IMR-90 (cell line): ENCODE data around the gene ZNF618. TPM values are rescaled to one million over a fixed set of nuclear protein-coding genes. Genes with fewer than 3 reads are reported as not detected.

Source experiments
- ATAC-seq: fragments of 200-7000 bp; cut with Tn5 transposase; 2 replicates; pipeline ENCODE4 v1.9.1; 2020; ENCODE audit warnings: low read depth, mild to moderate bottlenecking, moderate library complexity
- BruUV-seq: library from RNA; stranded (reverse); fragments of 400-500 nt; replicated peaks from 2 replicates; lab custom pipeline; 2021; lab: Mats Ljungman, UMichigan
- CTCF ChIA-PET: fragments of 300-600 bp; formaldehyde crosslinking; extraction: SDS; loops from one replicate; lab custom pipeline; 2021; ENCODE audit warnings: antibody characterized with exemption; lab: Yijun Ruan, JAX
- POLR2A ChIA-PET: fragments of 300-600 bp; sonication (Branson Sonifier 250); formaldehyde crosslinking; loops from one replicate; lab custom pipeline; 2022; ENCODE audit warnings: antibody characterized with exemption; ENCODE audit not compliant: unreplicated experiment; lab: Charles Lee
- DNase-seq: peaks from one replicate; pipeline ENCODE4 v3.0.0; 2013
- H2AFZ ChIP-seq: replicated peaks from 2 replicates; pipeline ENCODE3; 2013; ENCODE audit warnings: low read length, mild to moderate bottlenecking; ENCODE audit not compliant: poor library complexity
- H2AK5ac ChIP-seq: 2 replicates; pipeline ENCODE4 v1.6.1; 2013; ENCODE audit warnings: low read depth, low read length, inconsistent platforms
- H2AK9ac ChIP-seq: replicated peaks from 2 replicates; pipeline ENCODE3; 2013; ENCODE audit warnings: mild to moderate bottlenecking, low read depth, low read length, moderate library complexity; ENCODE audit not compliant: poor library complexity
- H2BK120ac ChIP-seq: 2 replicates; pipeline ENCODE4 v1.6.1; 2013; ENCODE audit warnings: low read depth, low read length, inconsistent platforms
- H2BK15ac ChIP-seq: 3 replicates; pipeline ENCODE4 v1.6.1; 2013; ENCODE audit warnings: low read depth, low read length, inconsistent platforms
- H2BK20ac ChIP-seq: 2 replicates; pipeline ENCODE4 v1.6.1; 2013; ENCODE audit warnings: low read depth, mild to moderate bottlenecking, inconsistent platforms, low read length, moderate library complexity
- H2BK5ac ChIP-seq: 2 replicates; pipeline ENCODE4 v1.6.1; 2013; ENCODE audit warnings: mild to moderate bottlenecking, low read depth, low read length, inconsistent platforms; ENCODE audit not compliant: poor library complexity, severe bottlenecking
- H3K14ac ChIP-seq: replicated peaks from 2 replicates; pipeline ENCODE4 v1.6.1; 2013; ENCODE audit warnings: low read depth, low read length, inconsistent platforms
- H3K18ac ChIP-seq: 2 replicates; pipeline ENCODE4 v1.6.1; 2013; ENCODE audit warnings: low read depth, low read length, control low read depth
- H3K23ac ChIP-seq: 2 replicates; pipeline ENCODE4 v1.6.1; 2013; ENCODE audit warnings: low read depth, low read length, inconsistent platforms
- H3K27ac ChIP-seq: 2 replicates; pipeline ENCODE4 v1.5.1; 2013; ENCODE audit warnings: mild to moderate bottlenecking, control low read depth, low read length; ENCODE audit not compliant: insufficient read depth
- H3K27me3 ChIP-seq: 2 replicates; pipeline ENCODE4 v1.6.1; 2013; ENCODE audit warnings: low read length; ENCODE audit not compliant: control insufficient read depth, insufficient read depth
- H3K36me3 ChIP-seq: 2 replicates; pipeline ENCODE4 v1.6.1; 2013; ENCODE audit warnings: low read length, mixed read lengths; ENCODE audit not compliant: control insufficient read depth, insufficient read depth
- H3K4ac ChIP-seq: 2 replicates; pipeline ENCODE4 v1.6.1; 2013; ENCODE audit warnings: low read depth, low read length, inconsistent platforms
- H3K4me1 ChIP-seq: 2 replicates; pipeline ENCODE4 v1.6.1; 2013; ENCODE audit warnings: low read length, mixed read lengths; ENCODE audit not compliant: control insufficient read depth, insufficient read depth
- H3K4me2 ChIP-seq: 2 replicates; pipeline ENCODE4 v1.6.1; 2013; ENCODE audit warnings: low read depth, mild to moderate bottlenecking, control low read depth, low read length, moderate library complexity
- H3K4me3 ChIP-seq: 2 replicates; pipeline ENCODE4 v1.5.1; 2013; ENCODE audit warnings: low read depth, mild to moderate bottlenecking, control low read depth, low read length, moderate library complexity; ENCODE audit not compliant: insufficient read depth
- H3K56ac ChIP-seq: 2 replicates; pipeline ENCODE4 v1.6.1; 2013; ENCODE audit warnings: low read length, inconsistent platforms; ENCODE audit not compliant: insufficient read depth; ENCODE audit errors: extremely low read depth
- H3K79me1 ChIP-seq, 2 experiments: 2 replicates each; pipeline ENCODE4 v1.6.1; 2013; ENCODE audit warnings: low read length in 2 of 2, inconsistent platforms in 1 of 2, low read depth in 1 of 2
- H3K9ac ChIP-seq: 2 replicates; pipeline ENCODE4 v1.6.1; 2013; ENCODE audit warnings: low read depth, low read length, control low read depth
- H3K9me1 ChIP-seq: 2 replicates; pipeline ENCODE4 v1.6.1; 2013; ENCODE audit warnings: low read length, inconsistent platforms; ENCODE audit not compliant: insufficient read depth
- H3K9me3 ChIP-seq: 2 replicates; pipeline ENCODE4 v1.6.1; 2013; ENCODE audit warnings: low read length; ENCODE audit not compliant: control insufficient read depth, insufficient read depth
- H4K20me1 ChIP-seq: 2 replicates; pipeline ENCODE4 v1.6.1; 2013; ENCODE audit warnings: low read length, inconsistent platforms; ENCODE audit not compliant: insufficient read depth
- H4K5ac ChIP-seq: 2 replicates; pipeline ENCODE4 v1.6.1; 2013; ENCODE audit warnings: mild to moderate bottlenecking, low read depth, low read length, control low read depth
- H4K8ac ChIP-seq, 2 experiments: 2 replicates each; pipeline ENCODE4 v1.6.1; 2013; ENCODE audit warnings: low read depth in 2 of 2, low read length in 2 of 2, control low read depth in 1 of 2, inconsistent platforms in 1 of 2
- H4K91ac ChIP-seq: 2 replicates; pipeline ENCODE4 v1.6.1; 2013; ENCODE audit warnings: low read depth, low read length, inconsistent platforms; ENCODE audit not compliant: insufficient read depth
- RCOR1 ChIP-seq: IDR thresholded peaks from 2 replicates; pipeline ENCODE4 v1.6.1; 2012; ENCODE audit warnings: mild to moderate bottlenecking, low read length, improper control_type of control experiment; ENCODE audit not compliant: insufficient replicate concordance
- WGBS, 2 experiments: methylation state at CpG; one replicate each; pipeline versions ENCODE4 v1.1.5 to v1.1.7; 2013; ENCODE audit warnings: missing lambda C conversion rate in 2 of 2; ENCODE audit not compliant: insufficient read length in 1 of 2; ENCODE audit errors: extremely low coverage in 2 of 2; 5-methylcytosine and 5-hydroxymethylcytosine counted together
- dilution Hi-C: fragments of 300-500 bp; cut with HindIII; formaldehyde crosslinking; loops from one replicate; pipeline ENCODE4 v1.14.3; 2018; ENCODE audit warnings: low sequenced_read_pairs; ENCODE audit not compliant: unreplicated experiment
- in situ Hi-C: fragments of 300-500 bp; cut with MboI; formaldehyde crosslinking; loops from 3 replicates; pipeline ENCODE4 v1.14.3; 2019; ENCODE audit warnings: low sequenced_read_pairs, inconsistent platforms, mixed read lengths
- intact Hi-C: fragments of 100-400 bp; cut with micrococcal nuclease; formaldehyde crosslinking; loops from 2 replicates; pipeline ENCODE4 v1.10.0; 2022
- polyA plus RNA-seq, 3 experiments: library from polyadenylated mRNA; depleted of rRNA; stranded (reverse); fragments of >200 nt; gene quantifications; 2 replicates each; pipeline ENCODE4 v1.2.3, GENCODE V29; 2012; ENCODE audit warnings: low replicate concordance in 1 of 3
- total RNA-seq: library from RNA; depleted of rRNA; stranded (reverse); fragments of >200 nt; gene quantifications from 2 replicates; pipeline ENCODE4 v1.2.3, GENCODE V29; 2012

Gene ZNF618
- total and polyA plus RNA-seq, 2 of the 4 experiments (the other 2 are of a cell fraction) = 8.2 to 9.4 TPM

- Histone ChIP-seq H2BK15ac (no peak overlapping the region), H3K27ac (no peak overlapping the region), H3K14ac (no peak overlapping the region), H3K9me3 (peaks cover 6% of the 10 kb centered on the region), H2BK120ac (no peak overlapping the region), H3K18ac (no peak overlapping the region), H3K79me1 (no peaks in the 10 kb centered on the region), H4K20me1 (no peaks in the 10 kb centered on the region), H3K23ac (no peak overlapping the region), H4K91ac (no peak overlapping the region), H3K4me1 (no peaks in the 10 kb centered on the region), H3K4me2 (no peak overlapping the region), H2BK5ac (no peak overlapping the region), H3K27me3 (peaks cover 67% of the 10 kb centered on the region), H2AK5ac (no peak overlapping the region), H2AFZ (peak overlapping the region; percentile 56), H3K36me3 (no peaks in the 10 kb centered on the region), H2AK9ac (no peak overlapping the region), H3K4me3 (no peak overlapping the region), H3K9ac (no peak overlapping the region), H3K56ac (no peak overlapping the region), H2BK20ac (no peak overlapping the region), H3K4ac (no peak overlapping the region), H3K9me1 (no peaks in the 10 kb centered on the region), H4K8ac (no peak overlapping the region), H4K5ac (no peak overlapping the region)
- intact Hi-C loops = no loop called here
- ATAC-seq (no peak), DNase-seq (no peak)
- dilution Hi-C loops = no loop called here
- no peak for TF ChIP-seq RCOR1
- ChIA-PET POLR2A (no interaction called here), CTCF (no interaction called here)
- BruUV-seq = no TSS peak
- 67% methylated on average over 1 of the region's 14 CpGs; no CpG with 5 or more reads in 1 of the 2 experiments for WGBS, 2 experiments
- in situ Hi-C loops = no loop called here
Observed at GRCh38 chr9:114096866-114097612, 220.9 kb downstream of the ZNF618 start.
